Tibial nerve (tissue), 4 donors: Measurements from ENCODE around the gene NOVA2.

Experiments
- CTCF ChIP-seq, 5 experiments: fragments of 200-600 bp in 3 of 5; fragments of 450-650 bp in 2 of 5; sonication (generic) in 3 of 5; IDR thresholded peaks; one replicate each; pipeline ENCODE4 v1.5.1; 2016 to 2019; ENCODE audit warnings: antibody characterized with exemption in 5 of 5, mild to moderate bottlenecking in 3 of 5, moderate library complexity in 2 of 5
- EP300 ChIP-seq, 2 donors: sonication (generic); formaldehyde crosslinking; IDR thresholded peaks; one replicate each; pipeline ENCODE4 v1.6.1; 2017; ENCODE audit warnings: antibody characterized with exemption in 2 of 2, mild to moderate bottlenecking in 1 of 2
- POLR2A ChIP-seq, 2 donors: fragments of 450-650 bp; IDR thresholded peaks; one replicate each; pipeline ENCODE4 v1.6.1; 2017; ENCODE audit warnings: antibody characterized with exemption in 2 of 2, mild to moderate bottlenecking in 2 of 2, moderate library complexity in 2 of 2

DNA sequence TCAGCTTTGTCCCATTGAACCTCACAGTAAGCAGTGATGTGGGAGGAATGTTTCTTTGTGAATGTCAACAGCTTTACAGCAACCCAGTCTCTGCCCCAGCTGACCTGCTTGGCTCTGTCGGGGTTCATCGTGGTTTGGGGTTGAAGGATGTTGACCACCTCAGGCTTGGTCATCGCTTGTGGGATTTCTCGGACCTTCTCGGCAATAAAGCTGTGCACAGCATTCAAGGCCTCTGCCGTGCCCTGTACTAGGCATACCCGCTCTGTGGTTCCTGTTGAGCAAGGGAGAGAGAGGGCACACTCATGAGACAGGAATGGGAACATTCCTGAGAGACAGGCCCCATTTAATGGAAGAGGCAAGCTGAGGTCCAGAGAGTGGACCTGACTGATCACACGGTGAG lies 20.0 kb downstream of the NOVA2 start:
- TF ChIP-seq EP300 (IDR thresholded peaks at IDR 0.05) (no peak), CTCF (IDR thresholded peaks at IDR 0.05) (no peak), POLR2A (IDR thresholded peaks at IDR 0.05) (no peak)
